ENCODE measurements around the gene TCERG1L. TPM values are rescaled to one million over a fixed set of nuclear protein-coding genes. Genes with fewer than 3 reads are reported as not detected.

The TCERG1L gene
- total RNA-seq, 2 experiments from 2014 or later, result not detected

DNA sequence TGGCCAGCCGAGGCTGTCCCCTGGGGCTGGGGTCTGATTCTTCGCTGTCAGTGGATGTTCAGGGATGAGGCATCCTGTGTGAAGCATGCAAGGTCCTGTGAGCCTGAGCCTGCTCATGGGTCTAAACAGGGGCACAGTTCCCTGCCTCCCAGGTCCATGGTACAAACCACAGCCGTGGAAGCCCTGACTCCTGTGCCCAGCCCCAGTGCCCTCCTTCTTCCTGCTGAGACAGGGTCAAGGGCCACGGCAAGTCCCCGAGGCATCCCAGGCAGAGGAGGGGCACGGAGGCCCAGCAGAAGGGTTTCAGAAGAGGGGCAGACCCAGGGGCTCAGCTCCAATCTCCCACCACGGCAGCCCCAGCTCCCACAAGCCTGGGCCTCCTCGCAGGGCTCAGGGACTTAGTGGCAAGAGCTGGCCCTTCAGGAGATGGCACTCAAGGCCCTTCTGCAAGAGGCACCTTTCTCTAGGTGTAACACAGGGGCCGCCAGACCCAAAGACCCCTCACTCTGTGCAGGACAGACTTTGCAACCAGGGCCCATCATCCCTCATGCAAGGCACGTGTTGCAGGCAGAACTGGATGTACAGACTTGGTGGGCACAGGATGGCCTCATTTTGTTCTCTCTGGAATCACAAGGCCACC, 248.8 kb downstream of the TCERG1L start:
- Mint-ChIP-seq H3K9me3 (no peaks in the 10 kb centered on the region), H3K4me3 (no peak overlapping the region), H3K27me3 (no peaks in the 10 kb centered on the region), H3K4me1 (ENCODE audit: low read depth) (no peaks in the 10 kb centered on the region), H3K27ac (no peak overlapping the region), H3K36me3 (ENCODE audit: low read depth) (no peaks in the 10 kb centered on the region)
- TF ChIP-seq, protein P1, sequence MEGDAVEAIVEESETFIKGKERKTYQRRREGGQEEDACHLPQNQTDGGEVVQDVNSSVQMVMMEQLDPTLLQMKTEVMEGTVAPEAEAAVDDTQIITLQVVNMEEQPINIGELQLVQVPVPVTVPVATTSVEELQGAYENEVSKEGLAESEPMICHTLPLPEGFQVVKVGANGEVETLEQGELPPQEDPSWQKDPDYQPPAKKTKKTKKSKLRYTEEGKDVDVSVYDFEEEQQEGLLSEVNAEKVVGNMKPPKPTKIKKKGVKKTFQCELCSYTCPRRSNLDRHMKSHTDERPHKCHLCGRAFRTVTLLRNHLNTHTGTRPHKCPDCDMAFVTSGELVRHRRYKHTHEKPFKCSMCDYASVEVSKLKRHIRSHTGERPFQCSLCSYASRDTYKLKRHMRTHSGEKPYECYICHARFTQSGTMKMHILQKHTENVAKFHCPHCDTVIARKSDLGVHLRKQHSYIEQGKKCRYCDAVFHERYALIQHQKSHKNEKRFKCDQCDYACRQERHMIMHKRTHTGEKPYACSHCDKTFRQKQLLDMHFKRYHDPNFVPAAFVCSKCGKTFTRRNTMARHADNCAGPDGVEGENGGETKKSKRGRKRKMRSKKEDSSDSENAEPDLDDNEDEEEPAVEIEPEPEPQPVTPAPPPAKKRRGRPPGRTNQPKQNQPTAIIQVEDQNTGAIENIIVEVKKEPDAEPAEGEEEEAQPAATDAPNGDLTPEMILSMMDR (IDR thresholded peaks at IDR 0.05), result no peak
- CTCF ChIA-PET, result no interaction called here
- no peak for DNase-seq
- intact Hi-C loops (cut with micrococcal nuclease), result no loop called here
- POLR2A ChIA-PET, result no interaction called here
- no peak for ATAC-seq

DNA sequence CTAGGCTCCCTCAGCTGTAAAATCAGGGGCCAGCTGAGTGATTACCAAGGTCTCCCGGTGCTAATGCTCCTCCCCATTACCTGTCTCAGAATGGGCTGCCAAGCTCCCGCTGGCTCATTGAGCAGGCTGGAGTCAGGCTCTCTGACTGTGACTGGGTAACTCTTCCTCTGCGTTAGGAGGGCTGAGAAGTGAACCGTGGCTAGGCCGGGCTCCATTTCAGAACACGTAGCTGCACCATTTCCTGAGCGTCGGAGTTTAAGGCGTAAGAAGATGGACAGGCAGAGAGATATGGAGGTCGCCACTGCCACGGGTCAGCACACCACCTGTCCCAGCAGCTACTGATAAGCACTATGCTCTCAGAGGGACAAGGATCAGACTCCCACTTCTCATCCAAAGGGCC, 250.3 kb downstream of the TCERG1L start:
- CTCF ChIA-PET, result no interaction called here

DNA sequence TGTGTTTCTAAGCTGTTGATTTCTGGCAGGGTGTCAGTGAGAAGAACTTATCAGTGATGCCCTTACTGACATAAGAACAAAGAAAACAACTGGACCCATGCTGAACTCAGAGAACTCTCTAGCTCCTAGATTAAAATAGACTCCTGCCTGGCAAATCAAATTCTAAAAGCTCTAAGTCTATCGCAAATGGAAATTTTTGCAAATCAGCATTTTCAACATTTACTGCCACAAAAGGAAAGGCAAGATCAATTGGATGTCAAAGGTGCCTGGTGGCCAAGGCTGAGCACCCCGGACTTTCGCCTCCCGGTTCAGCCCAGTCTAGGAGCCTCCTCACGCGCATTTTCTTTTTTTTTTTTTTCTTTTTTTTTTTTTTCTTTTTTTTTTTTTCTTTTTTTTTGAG, 251.6 kb downstream of the TCERG1L start:
- POLR2A ChIA-PET, result interaction anchor here (0.6 kb wide), 1 partner anchor 310 kb away, joined by 4 read pairs; no protein-coding TSS in a partner anchor
- CTCF ChIA-PET, result no interaction called here

More for the DNA sequence above, 250.3 kb downstream of the TCERG1L start:
- Mint-ChIP-seq H3K36me3 (ENCODE audit: low read depth) (no peaks in the 10 kb centered on the region), H3K4me3 (no peak overlapping the region), H3K9me3 (no peaks in the 10 kb centered on the region), H3K27ac (no peak overlapping the region), H3K4me1 (ENCODE audit: low read depth) (no peaks in the 10 kb centered on the region), H3K27me3 (no peaks in the 10 kb centered on the region)
- POLR2A ChIA-PET, result no interaction called here
- ATAC-seq (no peak), DNase-seq (no peak)
- TF ChIP-seq, protein P1 (IDR thresholded peaks at IDR 0.05), result no peak
- intact Hi-C loops (cut with micrococcal nuclease), result no loop called here

DNA sequence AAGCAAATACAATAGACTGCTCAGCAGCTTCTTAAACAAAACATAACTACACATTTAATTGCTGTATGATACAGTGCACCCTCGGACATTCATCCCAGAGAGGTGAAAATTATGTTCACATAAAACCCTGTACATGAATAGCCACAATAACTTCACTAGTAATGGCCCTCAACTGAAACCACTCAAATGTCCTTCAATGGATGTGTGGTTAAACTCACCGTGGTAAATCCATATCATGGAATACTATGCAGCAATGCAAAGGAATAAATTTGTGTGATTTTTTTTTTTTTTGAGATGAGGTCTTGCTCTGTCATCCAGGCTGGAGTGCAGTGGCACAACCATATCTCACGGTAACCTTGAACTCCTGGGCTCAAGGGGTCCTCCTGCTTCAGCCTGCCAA, 252.7 kb downstream of the TCERG1L start:
- no peak overlapping the region for H3K4me3 Mint-ChIP-seq
- no peaks in the 10 kb centered on the region for H3K4me1 Mint-ChIP-seq (ENCODE audit: low read depth)
- no peaks in the 10 kb centered on the region for H3K27me3 Mint-ChIP-seq
- DNase-seq (no peak), ATAC-seq (no peak)
- no peaks in the 10 kb centered on the region for H3K9me3 Mint-ChIP-seq
- TF ChIP-seq, protein P1 (IDR thresholded peaks at IDR 0.05), result no peak
- H3K27ac Mint-ChIP-seq, result no peak overlapping the region
- intact Hi-C loops (cut with micrococcal nuclease), result no loop called here
- CTCF ChIA-PET, result no interaction called here
- H3K36me3 Mint-ChIP-seq (ENCODE audit: low read depth), result no peaks in the 10 kb centered on the region
- POLR2A ChIA-PET, result no interaction called here

More for the DNA sequence above, 251.6 kb downstream of the TCERG1L start:
- TF ChIP-seq, protein P1 (IDR thresholded peaks at IDR 0.05), result no peak
- no peaks in the 10 kb centered on the region for H3K4me1 Mint-ChIP-seq (ENCODE audit: low read depth)
- ATAC-seq, result no peak
- intact Hi-C loops (cut with micrococcal nuclease), result no loop called here
- no peaks in the 10 kb centered on the region for H3K27me3 Mint-ChIP-seq
- no peak for DNase-seq
- no peaks in the 10 kb centered on the region for H3K36me3 Mint-ChIP-seq (ENCODE audit: low read depth)
- H3K9me3 Mint-ChIP-seq, result no peaks in the 10 kb centered on the region
- no peak overlapping the region for H3K4me3 Mint-ChIP-seq
- H3K27ac Mint-ChIP-seq, result no peak overlapping the region

DNA sequence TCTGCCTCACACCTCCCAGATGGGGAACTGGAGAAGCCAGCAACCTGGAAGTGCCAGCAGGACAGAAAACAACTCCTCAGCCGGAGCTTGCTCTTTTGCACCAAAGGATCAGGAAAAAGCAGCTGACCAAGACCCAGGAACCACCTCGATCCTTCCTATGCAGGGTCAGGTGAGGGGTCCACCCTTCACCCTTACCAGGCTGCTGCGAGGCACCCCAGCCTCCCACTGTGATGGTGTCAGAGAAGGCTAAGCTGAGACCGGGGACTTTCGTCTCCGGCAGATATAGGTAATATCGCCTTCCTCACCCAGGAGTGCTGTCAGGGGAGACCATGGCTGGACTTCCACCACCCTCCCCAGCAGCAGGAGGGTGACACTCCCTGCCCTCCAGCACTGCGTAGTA, 254.7 kb downstream of the TCERG1L start:
- Mint-ChIP-seq H3K4me3 (no peak overlapping the region), H3K4me1 (ENCODE audit: low read depth) (no peaks in the 10 kb centered on the region), H3K27ac (no peak overlapping the region), H3K36me3 (ENCODE audit: low read depth) (no peaks in the 10 kb centered on the region), H3K27me3 (no peaks in the 10 kb centered on the region), H3K9me3 (no peaks in the 10 kb centered on the region)
- intact Hi-C loops (cut with micrococcal nuclease), result no loop called here
- no peak for DNase-seq
- ATAC-seq, result no peak
- TF ChIP-seq, protein P1 (IDR thresholded peaks at IDR 0.05), result no peak
- ChIA-PET CTCF (no interaction called here), POLR2A (no interaction called here)
